Measurements from ENCODE around the gene ST13.
"Not testable (repeated sequence)": the region's sequence is repeated elsewhere in the genome, so short reads cannot be mapped to it uniquely, and the experiment has no call there.

The ST13 gene

GRCh38 chr22:40834619-40835018 is 21.8 kb downstream of the ST13 start:
- no peak for DNase-seq

- DNase-seq: no peak
Measured at GRCh38 chr22:40829131-40829530, 27.3 kb downstream of the ST13 start.

DNA sequence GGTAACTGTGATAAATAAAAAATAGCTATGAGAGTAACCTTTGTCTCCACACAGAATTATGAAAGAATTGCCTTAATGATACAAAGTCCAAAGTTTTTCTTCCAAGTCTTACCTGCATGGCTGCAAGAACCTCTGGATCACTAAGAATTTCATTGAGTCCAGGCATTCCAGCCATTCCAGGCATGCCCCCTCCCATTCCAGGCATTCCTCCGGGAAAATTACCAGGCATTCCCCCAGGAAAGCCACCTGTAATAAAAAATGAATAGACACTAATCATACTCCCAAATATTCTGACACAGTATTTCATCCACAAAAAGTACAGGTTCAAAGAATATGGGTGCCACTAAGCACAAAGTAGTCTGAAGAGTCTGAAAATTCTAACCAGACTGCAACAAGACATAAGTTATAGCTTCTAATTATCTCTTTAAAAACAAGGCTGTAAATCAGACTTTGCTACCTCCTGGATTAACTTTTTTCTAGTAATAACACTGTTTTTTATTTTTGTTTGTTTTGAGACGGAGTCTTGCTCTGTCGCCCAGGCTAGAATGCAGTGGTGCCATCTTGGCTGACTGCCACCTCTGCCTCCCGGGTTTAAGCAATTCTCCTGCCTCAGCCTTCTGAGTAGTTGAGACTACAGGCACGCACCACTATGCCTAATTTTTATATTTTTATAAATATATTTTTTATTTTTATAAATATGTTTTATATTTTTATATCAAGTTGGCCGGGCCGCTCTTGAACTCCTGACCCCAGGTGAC is 29.3 kb downstream of the ST13 start:
- no peak for DNase-seq

GRCh38 chr22:40826292-40826691 is 30.1 kb downstream of the ST13 start:
- DNase-seq: not testable (repeated sequence)

GRCh38 chr22:40823426-40823825 is 33.0 kb downstream of the ST13 start:
- no peak for DNase-seq

GRCh38 chr22:40819599-40820140 is 36.8 kb downstream of the ST13 start:
- DNase-seq: peak; percentile 48

DNA sequence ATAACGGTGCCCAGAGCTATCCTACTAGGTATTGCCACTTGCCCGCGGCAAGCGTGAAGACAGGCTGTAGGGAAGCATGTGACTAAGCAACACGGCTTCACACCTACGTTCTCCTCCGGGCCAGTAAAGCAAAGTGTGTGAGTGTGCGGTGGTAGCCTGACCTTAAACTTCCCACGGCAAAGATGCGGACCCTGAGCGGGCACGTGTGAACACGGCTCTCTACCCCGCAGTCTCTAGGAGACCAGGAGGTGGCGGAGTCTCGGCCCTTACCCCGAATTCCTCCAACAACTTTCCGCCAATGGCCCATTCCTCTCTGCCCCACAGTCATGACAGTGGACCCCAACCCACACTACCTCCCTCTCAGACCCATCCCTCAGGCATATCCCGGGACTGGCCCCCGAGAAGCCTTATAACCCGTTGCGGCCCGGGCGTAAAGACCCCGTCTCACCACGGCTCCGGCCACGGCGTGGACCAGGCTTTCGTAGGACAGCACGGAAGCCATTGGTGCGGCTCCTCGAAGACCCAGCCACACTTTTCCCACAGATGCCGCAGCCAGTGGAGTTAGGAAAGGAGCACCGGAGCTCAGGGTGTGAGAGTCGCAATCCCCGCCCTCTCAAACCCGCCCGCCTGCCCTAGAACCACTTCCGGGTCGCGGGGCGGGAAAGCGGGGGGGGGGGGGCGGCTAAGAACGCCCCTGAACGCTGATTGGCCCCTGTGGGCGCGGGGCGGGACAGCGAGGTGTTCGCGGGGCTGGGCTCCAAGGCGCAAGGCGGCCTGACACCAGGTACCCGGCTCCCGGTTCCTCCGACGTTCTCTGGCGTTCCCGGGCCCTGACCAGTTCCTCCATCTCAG is 37.5 kb downstream of the ST13 start, which contains the start of gene SLC25A17:
Gene SLC25A17, minus strand, starts transcription at position 600 of the 852 bp plus-strand sequence. Its CDS starts 98 bp downstream, at position 502.
- DNase-seq: peak; percentile 62

GRCh38 chr22:40818192-40818746 is 38.2 kb downstream of the ST13 start:
- DNase-seq: no peak

- DNase-seq: no peak
Measured at GRCh38 chr22:40817737-40818136, 38.7 kb downstream of the ST13 start.

GRCh38 chr22:40813912-40814315 is 42.5 kb downstream of the ST13 start:
- no peak for DNase-seq

GRCh38 chr22:40808018-40808841 is 48.2 kb downstream of the ST13 start:
- DNase-seq: no peak

GRCh38 chr22:40806711-40807110 is 49.7 kb downstream of the ST13 start:
- DNase-seq: no peak

- DNase-seq: no peak
Measured at GRCh38 chr22:40805699-40806203, 50.7 kb downstream of the ST13 start.

- no peak for DNase-seq
Measured at GRCh38 chr22:40805239-40805638, 51.2 kb downstream of the ST13 start.

- no peak for DNase-seq
Measured at GRCh38 chr22:40803321-40803720, 53.1 kb downstream of the ST13 start.

DNA sequence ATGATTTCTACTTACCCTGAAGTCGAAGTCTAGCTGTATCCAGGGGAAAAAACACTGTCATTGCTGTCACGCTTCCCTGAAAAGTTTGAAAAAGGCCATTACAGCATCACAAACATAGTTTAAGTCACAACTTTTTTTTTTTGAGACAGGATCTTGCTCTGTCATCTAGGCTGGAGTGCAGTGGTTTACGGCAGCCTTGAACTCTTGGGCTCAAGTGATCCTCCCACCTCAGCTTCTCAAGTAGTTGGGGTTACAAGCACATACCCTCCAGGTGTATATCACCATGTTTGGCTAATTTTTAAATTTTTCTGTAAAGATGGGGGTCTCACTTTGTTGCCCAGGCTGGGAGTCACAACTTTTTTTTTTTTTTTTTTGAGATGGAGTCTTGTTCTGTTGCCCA is 57.4 kb downstream of the ST13 start:
- no peak for DNase-seq

GRCh38 chr22:40797427-40797826 is 59.0 kb downstream of the ST13 start:
- DNase-seq: no peak

- DNase-seq: no peak
Measured at GRCh38 chr22:40792451-40792850, 64.0 kb downstream of the ST13 start.

- no peak for DNase-seq
Measured at GRCh38 chr22:40791241-40791640, 65.2 kb downstream of the ST13 start.

DNA sequence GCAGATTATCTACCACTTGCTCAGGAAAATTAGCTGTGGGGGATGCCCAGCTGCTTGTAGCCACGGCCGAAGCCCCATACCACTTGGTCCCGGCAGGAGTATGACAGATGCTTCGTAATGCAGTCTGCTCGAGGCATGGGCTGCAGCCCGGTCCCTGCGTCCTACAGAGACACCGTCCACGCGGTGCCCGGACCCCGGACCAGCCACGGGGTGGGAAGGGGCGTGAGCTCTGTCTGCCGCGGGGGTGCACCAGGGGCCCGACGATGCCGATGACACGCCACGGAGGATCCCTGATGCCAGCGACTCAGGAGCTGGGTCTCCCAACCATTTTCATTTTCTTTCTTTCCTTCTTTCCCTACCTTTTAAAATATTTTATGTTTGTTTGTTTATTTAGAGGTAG is 67.3 kb downstream of the ST13 start:
- no peak for DNase-seq

- no peak for DNase-seq
Measured at GRCh38 chr22:40782521-40782920, 73.9 kb downstream of the ST13 start.

DNA sequence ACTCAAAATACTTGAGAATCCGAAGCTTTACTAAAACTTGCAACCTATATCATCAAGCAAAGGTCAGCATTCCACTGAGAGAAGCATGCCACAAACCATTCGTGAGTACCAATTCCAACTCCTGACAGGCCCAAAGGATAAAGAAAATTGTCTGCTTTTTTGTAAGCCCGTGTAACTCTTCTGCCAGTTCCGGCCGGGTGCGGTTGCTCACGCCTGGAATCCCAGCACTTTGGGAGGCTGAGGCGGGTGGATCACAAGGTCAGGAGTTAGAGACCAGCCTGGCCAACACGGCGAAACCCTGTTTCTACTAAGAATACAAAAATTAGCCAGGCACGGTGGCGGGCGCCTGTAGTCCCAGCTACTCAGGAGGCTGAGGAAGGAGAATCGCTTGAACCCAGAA is 74.7 kb downstream of the ST13 start:
- DNase-seq: not testable (repeated sequence)
